H9 (cell line): Measurements from ENCODE around the gene AGXT. TPM values are rescaled to one million over a fixed set of nuclear protein-coding genes. Genes with fewer than 3 reads are reported as not detected.

Experiments used
- DNase-seq: peaks from one replicate; pipeline ENCODE4 v3.0.0-alpha.2; 2017
- H2AFZ ChIP-seq: one replicate; pipeline ENCODE4 v1.6.1; 2013; ENCODE audit warnings: mild to moderate bottlenecking, low read length, control low read depth, moderate library complexity
- H2AK5ac ChIP-seq: 2 replicates; pipeline ENCODE4 v1.6.1; 2013; ENCODE audit warnings: low read length, control low read depth, mixed read lengths; ENCODE audit not compliant: insufficient read length
- H2BK120ac ChIP-seq: one replicate; pipeline ENCODE4 v1.6.1; 2013; ENCODE audit warnings: low read depth, mild to moderate bottlenecking, low read length, control low read depth, inconsistent platforms; ENCODE audit not compliant: poor library complexity, severe bottlenecking
- H2BK12ac ChIP-seq: 2 replicates; pipeline ENCODE4 v1.6.1; 2013; ENCODE audit warnings: low read length, control low read depth, mixed read lengths, low read depth; ENCODE audit not compliant: insufficient read length
- H2BK15ac ChIP-seq: 2 replicates; pipeline ENCODE4 v1.6.1; 2013; ENCODE audit warnings: low read depth, low read length, control low read depth
- H2BK20ac ChIP-seq: one replicate; pipeline ENCODE4 v1.6.1; 2013; ENCODE audit warnings: low read depth, mild to moderate bottlenecking, low read length, control low read depth, inconsistent platforms; ENCODE audit not compliant: poor library complexity, severe bottlenecking
- H2BK5ac ChIP-seq: 2 replicates; pipeline ENCODE4 v1.6.1; 2013; ENCODE audit warnings: low read length, control low read depth, mixed read lengths; ENCODE audit not compliant: insufficient read length
- H3K14ac ChIP-seq: 2 replicates; pipeline ENCODE4 v1.6.1; 2013; ENCODE audit warnings: low read length, control low read depth; ENCODE audit not compliant: insufficient read depth
- H3K18ac ChIP-seq: 2 replicates; pipeline ENCODE4 v1.6.1; 2013; ENCODE audit warnings: low read depth, mild to moderate bottlenecking, mixed read lengths, low read length, control low read depth; ENCODE audit not compliant: insufficient read length
- H3K23ac ChIP-seq: 2 replicates; pipeline ENCODE4 v1.6.1; 2013; ENCODE audit warnings: low read length, control low read depth, mixed read lengths, low read depth; ENCODE audit not compliant: insufficient read length
- H3K23me2 ChIP-seq: 2 replicates; pipeline ENCODE4 v1.6.1; 2013; ENCODE audit warnings: low read depth, mild to moderate bottlenecking, mixed read lengths, low read length, control low read depth; ENCODE audit not compliant: insufficient read length, poor library complexity, severe bottlenecking
- H3K27ac ChIP-seq: 2 replicates; pipeline ENCODE4 v1.5.1; 2013; ENCODE audit warnings: low read length, control low read depth, mixed read lengths, low read depth; ENCODE audit not compliant: insufficient read length
- H3K27me3 ChIP-seq: 2 replicates; pipeline ENCODE4 v1.6.1; 2013; ENCODE audit warnings: low read length, control low read depth, inconsistent platforms; ENCODE audit not compliant: insufficient read depth
- H3K4ac ChIP-seq: 2 replicates; pipeline ENCODE4 v1.6.1; 2013; ENCODE audit warnings: low read depth, mild to moderate bottlenecking, control low read depth, inconsistent platforms, low read length, moderate library complexity
- H3K4me1 ChIP-seq: 2 replicates; pipeline ENCODE4 v1.6.1; 2013; ENCODE audit warnings: low read length, control low read depth, inconsistent platforms; ENCODE audit not compliant: insufficient read depth
- H3K4me2 ChIP-seq: 2 replicates; pipeline ENCODE4 v1.6.1; 2013; ENCODE audit warnings: low read length, control low read depth, mixed read lengths; ENCODE audit not compliant: insufficient read length, insufficient read depth
- H3K56ac ChIP-seq: 2 replicates; pipeline ENCODE4 v1.6.1; 2013; ENCODE audit warnings: low read depth, mild to moderate bottlenecking, mixed read lengths, low read length, control low read depth; ENCODE audit not compliant: insufficient read length
- H3K79me1 ChIP-seq: 2 replicates; pipeline ENCODE4 v1.6.1; 2013; ENCODE audit warnings: low read depth, mild to moderate bottlenecking, moderate library complexity, low read length, control low read depth, inconsistent platforms; ENCODE audit not compliant: insufficient read depth, poor library complexity, severe bottlenecking
- H3K79me2 ChIP-seq: 2 replicates; pipeline ENCODE4 v1.6.1; 2013; ENCODE audit warnings: low read length, control low read depth, inconsistent platforms; ENCODE audit not compliant: insufficient read depth
- H3K9ac ChIP-seq: 2 replicates; pipeline ENCODE4 v1.6.1; 2013; ENCODE audit warnings: low read length, control low read depth, mixed read lengths; ENCODE audit not compliant: insufficient read length; ENCODE audit errors: extremely low read depth
- H3K9me3 ChIP-seq: one replicate; pipeline ENCODE4 v1.6.1; 2013; ENCODE audit warnings: low read depth, low read length, inconsistent platforms; ENCODE audit not compliant: control insufficient read depth
- H3T11ph ChIP-seq: one replicate; pipeline ENCODE4 v1.6.1; 2013; ENCODE audit warnings: mild to moderate bottlenecking, low read length, control low read depth, inconsistent platforms
- H4K20me1 ChIP-seq: one replicate; pipeline ENCODE4 v1.6.1; 2013; ENCODE audit not compliant: control insufficient read depth, insufficient read length, insufficient read depth
- H4K5ac ChIP-seq: 2 replicates; pipeline ENCODE4 v1.6.1; 2013; ENCODE audit warnings: low read depth, mild to moderate bottlenecking, mixed read lengths, low read length, control low read depth; ENCODE audit not compliant: insufficient read length
- H4K8ac ChIP-seq: replicated peaks from 2 replicates; pipeline ENCODE4 v1.6.1; 2013; ENCODE audit warnings: low read length, control low read depth, mixed read lengths, low read depth; ENCODE audit not compliant: insufficient read length
- H4K91ac ChIP-seq: 2 replicates; pipeline ENCODE4 v1.6.1; 2013; ENCODE audit warnings: low read depth, mild to moderate bottlenecking, moderate library complexity, mixed read lengths, low read length, control low read depth; ENCODE audit not compliant: insufficient read length
- H3K27ac Mint-ChIP-seq, 3 experiments: 2 replicates in 2 of 3; 3 replicates in 1 of 3; pipeline ENCODE4 v1.8.0; 2020 to 2021; ENCODE audit warnings: mixed read lengths in 3 of 3, mild to moderate bottlenecking in 1 of 3, moderate library complexity in 1 of 3
- H3K27me3 Mint-ChIP-seq: 2 replicates; pipeline ENCODE4 v1.8.0; 2021; ENCODE audit warnings: low read depth, mild to moderate bottlenecking, moderate library complexity, mixed read lengths
- H3K36me3 Mint-ChIP-seq, 3 experiments: 2 replicates in 2 of 3; 3 replicates in 1 of 3; pipeline ENCODE4 v1.8.0; 2020 to 2021; ENCODE audit warnings: low read depth in 3 of 3, mixed read lengths in 3 of 3; ENCODE audit not compliant: insufficient read depth in 1 of 3
- H3K4me1 Mint-ChIP-seq, 2 experiments: 2 replicates each; pipeline ENCODE4 v1.8.0; 2020; ENCODE audit warnings: mixed read lengths in 2 of 2
- H3K4me3 Mint-ChIP-seq, 2 experiments: 2 replicates in 1 of 2; 3 replicates in 1 of 2; pipeline ENCODE4 v1.8.0; 2020 to 2021; ENCODE audit warnings: mild to moderate bottlenecking in 2 of 2, mixed read lengths in 2 of 2, moderate library complexity in 1 of 2
- H3K9me3 Mint-ChIP-seq, 2 experiments: 2 replicates in 1 of 2; 3 replicates in 1 of 2; pipeline ENCODE4 v1.8.0; 2020; ENCODE audit warnings: mild to moderate bottlenecking in 2 of 2, mixed read lengths in 2 of 2, moderate library complexity in 1 of 2
- WGBS: extraction: QIAGEN DNeasy Blood & Tissue Kit; methylation state at CpG from one replicate; pipeline ENCODE4 v1.1.7; 2013; ENCODE audit warnings: missing lambda C conversion rate, low lambda C conversion rate, mixed read lengths; ENCODE audit not compliant: insufficient read length; ENCODE audit errors: extremely low coverage; 5-methylcytosine and 5-hydroxymethylcytosine counted together
- total RNA-seq: library from RNA; stranded (reverse); gene quantifications from 2 replicates; pipeline ENCODE4 v1.2.1, GENCODE V29; 2021
- TF ChIP-seq, protein P1 (sequence below): fragments of 200-600 bp; sonication (generic); conservative IDR thresholded peaks from 3 replicates; pipeline ENCODE4 v1.8.0; 2021; ENCODE audit warnings: antibody characterized with exemption, mild to moderate bottlenecking

The AGXT gene
- total RNA-seq, 1 experiment from 2014 or later: not detected

DNA sequence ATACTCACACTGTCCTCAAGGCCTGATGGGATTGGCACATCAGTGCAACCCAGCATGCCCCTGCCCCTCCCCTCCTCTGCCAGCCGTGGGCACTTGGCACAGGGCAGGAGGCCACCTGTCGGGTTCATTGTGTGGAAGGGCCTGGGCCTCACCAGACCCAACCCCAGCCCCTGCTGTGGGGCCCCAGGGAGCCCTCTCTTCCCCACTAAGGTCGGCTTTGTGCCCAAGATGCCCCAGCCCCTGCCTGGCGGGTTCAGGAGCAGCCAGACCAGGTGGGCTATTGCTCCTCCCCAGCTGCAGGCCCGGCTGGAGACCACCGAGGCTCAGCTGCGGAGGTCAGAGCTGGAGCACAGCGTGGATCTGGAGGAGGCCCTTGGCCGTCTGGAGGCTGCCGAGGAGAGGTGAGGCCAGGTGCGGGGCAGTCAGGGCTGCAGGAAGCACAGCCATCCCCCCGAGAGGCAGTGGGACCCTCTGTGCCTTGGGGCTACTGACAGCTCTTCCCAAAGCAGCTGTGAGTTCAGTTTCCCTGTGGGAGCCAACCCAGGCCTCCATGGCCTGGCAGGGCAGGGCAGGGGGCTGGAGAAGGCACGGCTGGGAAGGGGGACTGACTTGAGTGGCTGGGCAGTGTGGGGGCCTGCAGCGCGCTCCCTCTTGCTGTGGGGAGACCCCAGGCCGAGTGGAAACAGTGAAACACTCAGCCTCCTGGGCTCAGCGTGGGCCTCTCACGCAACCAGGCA lies 53.8 kb downstream of the AGXT start:
- WGBS: no CpG with 5 or more reads among the region's 18 CpGs
- no peaks in the 10 kb centered on the region; a peak in 1 of 4 replicates for H3K4me1 Mint-ChIP-seq
- H4K8ac ChIP-seq: no peak overlapping the region
- no peaks in the 10 kb centered on the region for H3K79me1 ChIP-seq
- H3K27me3 Mint-ChIP-seq: no peaks in the 10 kb centered on the region; the same call in 1 of the 2 replicates
- no peak overlapping the region for H3K4me2 ChIP-seq
- H4K5ac ChIP-seq: no peak overlapping the region
- no peak overlapping the region for H2BK20ac ChIP-seq
- no peak overlapping the region for H3K4me3 Mint-ChIP-seq
- no peak overlapping the region for H2BK12ac ChIP-seq
- TF ChIP-seq, protein P1, sequence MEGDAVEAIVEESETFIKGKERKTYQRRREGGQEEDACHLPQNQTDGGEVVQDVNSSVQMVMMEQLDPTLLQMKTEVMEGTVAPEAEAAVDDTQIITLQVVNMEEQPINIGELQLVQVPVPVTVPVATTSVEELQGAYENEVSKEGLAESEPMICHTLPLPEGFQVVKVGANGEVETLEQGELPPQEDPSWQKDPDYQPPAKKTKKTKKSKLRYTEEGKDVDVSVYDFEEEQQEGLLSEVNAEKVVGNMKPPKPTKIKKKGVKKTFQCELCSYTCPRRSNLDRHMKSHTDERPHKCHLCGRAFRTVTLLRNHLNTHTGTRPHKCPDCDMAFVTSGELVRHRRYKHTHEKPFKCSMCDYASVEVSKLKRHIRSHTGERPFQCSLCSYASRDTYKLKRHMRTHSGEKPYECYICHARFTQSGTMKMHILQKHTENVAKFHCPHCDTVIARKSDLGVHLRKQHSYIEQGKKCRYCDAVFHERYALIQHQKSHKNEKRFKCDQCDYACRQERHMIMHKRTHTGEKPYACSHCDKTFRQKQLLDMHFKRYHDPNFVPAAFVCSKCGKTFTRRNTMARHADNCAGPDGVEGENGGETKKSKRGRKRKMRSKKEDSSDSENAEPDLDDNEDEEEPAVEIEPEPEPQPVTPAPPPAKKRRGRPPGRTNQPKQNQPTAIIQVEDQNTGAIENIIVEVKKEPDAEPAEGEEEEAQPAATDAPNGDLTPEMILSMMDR: no peak
- DNase-seq: peak; percentile 23
- H3K4ac ChIP-seq: no peak overlapping the region
- H3K4me1 ChIP-seq: no peaks in the 10 kb centered on the region
- H3K36me3 Mint-ChIP-seq: no peaks in the 10 kb centered on the region
- no peaks in the 10 kb centered on the region for H3K23me2 ChIP-seq
- no peak overlapping the region for H3T11ph ChIP-seq
- H3K9me3 Mint-ChIP-seq: no peaks in the 10 kb centered on the region
- H3K27me3 ChIP-seq: no peaks in the 10 kb centered on the region
- H2BK15ac ChIP-seq: no peak overlapping the region
- no peak overlapping the region for H3K56ac ChIP-seq
- H3K23ac ChIP-seq: no peak overlapping the region
- H2BK120ac ChIP-seq: no peak overlapping the region
- H4K20me1 ChIP-seq: no peaks in the 10 kb centered on the region
- no peak overlapping the region for H3K27ac Mint-ChIP-seq
- H3K27ac ChIP-seq: no peak overlapping the region
- H2AFZ ChIP-seq: no peak overlapping the region
- no peaks in the 10 kb centered on the region for H3K79me2 ChIP-seq
- no peak overlapping the region for H4K91ac ChIP-seq
- no peak overlapping the region for H3K14ac ChIP-seq
- no peak overlapping the region for H2AK5ac ChIP-seq
- H2BK5ac ChIP-seq: no peak overlapping the region
- H3K18ac ChIP-seq: no peak overlapping the region
- no peak overlapping the region for H3K9ac ChIP-seq
- no peaks in the 10 kb centered on the region for H3K9me3 ChIP-seq
